Naive B cell (primary cell): ENCODE data around the gene STEAP3. TPM values are rescaled to one million over a fixed set of nuclear protein-coding genes. Genes with fewer than 3 reads are reported as not detected.

Experiments
- ATAC-seq, 2 donors: fragments of 150-1000 bp; cut with Tn5 transposase; 2 replicates each; pipeline ENCODE4 v1.10.0; 2021; ENCODE audit warnings: low read depth in 2 of 2, mild to moderate bottlenecking in 2 of 2, moderate library complexity in 2 of 2
- DNase-seq: peaks from one replicate; pipeline ENCODE4 v3.0.0; 2022
- H3K27ac Mint-ChIP-seq, 6 donors: one replicate each; pipeline ENCODE4 v1.8.0; 2020 to 2022; ENCODE audit warnings: mild to moderate bottlenecking in 6 of 6, mixed read lengths in 6 of 6, moderate library complexity in 5 of 6, inconsistent platforms in 2 of 6
- H3K27me3 Mint-ChIP-seq, 3 donors: one replicate each; pipeline ENCODE4 v1.8.0; 2021 to 2022; ENCODE audit warnings: mixed read lengths in 3 of 3, mild to moderate bottlenecking in 1 of 3
- H3K36me3 Mint-ChIP-seq, 2 donors: one replicate each; pipeline ENCODE4 v1.8.0; 2020 to 2022; ENCODE audit warnings: mixed read lengths in 2 of 2, inconsistent platforms in 1 of 2, mild to moderate bottlenecking in 1 of 2
- H3K4me1 Mint-ChIP-seq, 3 donors: one replicate each; pipeline ENCODE4 v1.8.0; 2020 to 2022; ENCODE audit warnings: mixed read lengths in 3 of 3, inconsistent platforms in 1 of 3, mild to moderate bottlenecking in 1 of 3, moderate library complexity in 1 of 3
- H3K4me3 Mint-ChIP-seq, 8 donors: one replicate each; pipeline ENCODE4 v1.8.0; 2020 to 2022; ENCODE audit warnings: mild to moderate bottlenecking in 8 of 8, mixed read lengths in 8 of 8, moderate library complexity in 8 of 8, inconsistent platforms in 2 of 8
- H3K9me3 Mint-ChIP-seq, 7 donors: one replicate each; pipeline ENCODE4 v1.8.0; 2020 to 2022; ENCODE audit warnings: mixed read lengths in 7 of 7, mild to moderate bottlenecking in 5 of 7, inconsistent platforms in 2 of 7, moderate library complexity in 1 of 7
- polyA plus RNA-seq, 6 donors: library from polyadenylated mRNA; unstranded; fragments of 300-500 nt; fragmentation: Illumina TruSeq; gene quantifications; one replicate each; pipeline ENCODE4 v1.2.3, GENCODE V29; 2021; ENCODE audit warnings: low read depth in 6 of 6

STEAP3 gene
- polyA plus RNA-seq, 6 donors from 2014 or later = 0.49 to 1.2 (median 0.77) TPM; not detected in 3

- H3K27ac Mint-ChIP-seq = no peak overlapping the region
- peaks cover 4 to 7% of the 10 kb centered on the region in 2 donors for H3K36me3 Mint-ChIP-seq
- peaks cover 0 to 6% (median 0%) of the 10 kb centered on the region in 7 donors for H3K9me3 Mint-ChIP-seq
- ATAC-seq (no peak), DNase-seq (no peak)
- H3K4me1 Mint-ChIP-seq = peaks cover 0 to 4% (median 0%) of the 10 kb centered on the region in 3 donors
- H3K4me3 Mint-ChIP-seq = peak overlapping the region in 1 of 8 donors; percentile 19
- H3K27me3 Mint-ChIP-seq = peaks cover 0 to 5% (median 0%) of the 10 kb centered on the region in 3 donors
These were observed 26.5 kb downstream of the STEAP3 start for GRCh38 chr2:119249855-119250717.

DNA sequence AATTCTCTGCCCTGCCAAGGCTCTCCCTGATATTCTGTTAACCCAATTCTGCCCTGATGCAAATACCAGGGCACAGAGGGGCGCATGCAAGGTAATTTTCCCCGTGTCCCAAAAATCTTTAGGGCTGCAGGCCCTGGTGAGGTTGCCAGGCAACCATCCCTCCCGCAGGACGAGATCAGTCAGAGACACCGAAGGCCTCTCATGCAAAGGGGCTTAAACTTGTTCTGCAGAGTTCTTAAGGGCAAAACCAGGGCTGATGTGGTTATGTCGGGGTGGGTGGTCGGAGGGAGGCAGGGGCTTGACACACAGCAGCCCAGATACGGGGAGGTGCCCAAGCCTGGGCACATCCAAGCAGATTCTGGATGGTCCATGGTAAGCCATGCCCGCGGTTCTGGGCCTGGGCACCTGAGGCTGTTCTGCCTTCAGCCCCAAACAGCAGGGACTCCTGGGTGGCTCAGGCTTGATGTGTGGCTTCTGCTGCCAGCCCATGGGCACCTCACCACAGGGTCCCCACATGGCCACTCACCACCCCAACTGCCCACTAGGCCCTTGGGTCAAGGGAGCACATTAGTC is 27.2 kb downstream of the STEAP3 start:
- ATAC-seq = no peak
- H3K36me3 Mint-ChIP-seq = peaks cover 0 to 7% of the 10 kb centered on the region in 2 donors
- H3K9me3 Mint-ChIP-seq = peaks cover 0 to 5% (median 0%) of the 10 kb centered on the region in 7 donors
- no peak overlapping the region for H3K27ac Mint-ChIP-seq
- H3K4me3 Mint-ChIP-seq = no peak overlapping the region
- no peak for DNase-seq
- H3K4me1 Mint-ChIP-seq = peaks cover 0 to 4% (median 0%) of the 10 kb centered on the region in 3 donors
- H3K27me3 Mint-ChIP-seq = peaks cover 0 to 5% (median 0%) of the 10 kb centered on the region in 3 donors

- H3K27ac Mint-ChIP-seq = peak overlapping the region in 2 of 6 donors; percentile 40 to 75
- DNase-seq (no peak), ATAC-seq (no peak)
- no peaks in the 10 kb centered on the region for H3K36me3 Mint-ChIP-seq
- H3K4me3 Mint-ChIP-seq = peak overlapping the region in 1 of 8 donors; percentile 17
- H3K4me1 Mint-ChIP-seq = peaks cover 0 to 4% (median 0%) of the 10 kb centered on the region in 3 donors
- H3K9me3 Mint-ChIP-seq = no peaks in the 10 kb centered on the region
- H3K27me3 Mint-ChIP-seq = peaks cover 0 to 5% (median 0%) of the 10 kb centered on the region in 3 donors
These were observed 28.0 kb downstream of the STEAP3 start for GRCh38 chr2:119251652-119252051.

DNA sequence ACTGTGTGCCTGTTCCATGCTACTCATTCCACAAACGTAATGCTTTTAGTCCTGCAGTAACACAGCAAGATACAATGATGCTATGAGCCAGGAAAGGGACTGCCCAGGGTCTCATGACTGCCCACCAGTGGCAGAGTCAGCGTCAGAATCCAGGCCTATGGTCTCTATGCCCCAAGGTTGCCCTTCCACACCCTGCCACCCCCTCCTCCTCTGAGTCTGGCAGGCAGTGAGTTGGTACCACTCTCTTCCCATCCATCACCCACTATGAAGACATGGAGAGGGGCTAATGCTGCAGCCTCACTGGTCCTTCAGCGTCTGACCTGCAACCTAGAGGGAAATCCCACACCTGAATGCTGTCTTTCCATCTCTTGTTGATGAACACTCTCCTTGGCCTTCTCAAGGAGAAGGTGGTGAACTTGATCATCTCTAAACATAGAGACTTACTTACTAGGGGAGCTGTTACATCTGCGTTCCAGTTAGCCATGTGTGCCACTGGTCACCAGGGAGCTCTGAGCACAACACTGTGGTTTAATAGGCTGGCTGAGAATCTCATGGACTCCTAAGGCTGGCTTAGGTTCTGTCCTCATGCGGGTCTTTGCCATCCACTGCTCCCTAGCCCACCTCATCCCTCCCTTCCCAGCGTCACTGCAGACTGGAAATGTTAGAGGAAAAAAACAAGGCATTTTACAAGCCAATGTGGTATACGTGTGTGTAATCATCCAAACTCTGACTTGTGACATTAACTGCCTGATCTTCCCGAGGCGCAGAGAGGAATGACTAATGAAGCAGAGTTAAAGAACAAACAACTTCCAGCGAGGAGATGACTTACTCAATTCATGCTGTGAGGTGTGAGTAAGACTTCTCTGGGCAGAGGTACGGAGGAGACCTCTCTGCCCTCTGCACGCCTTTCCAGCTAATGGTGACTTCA is 28.8 kb downstream of the STEAP3 start:
- Mint-ChIP-seq H3K4me1 (peaks cover 0 to 4% (median 0%) of the 10 kb centered on the region in 3 donors), H3K27me3 (peaks cover 0 to 5% (median 0%) of the 10 kb centered on the region in 3 donors), H3K9me3 (no peaks in the 10 kb centered on the region), H3K36me3 (no peaks in the 10 kb centered on the region), H3K27ac (peak overlapping the region in 1 of 6 donors; percentile 37), H3K4me3 (no peak overlapping the region)
- DNase-seq (no peak), ATAC-seq (no peak)

GRCh38 chr2:119253114-119253702 is 29.6 kb downstream of the STEAP3 start:
- DNase-seq = no peak
- no peak for ATAC-seq
- Mint-ChIP-seq H3K27me3 (peaks cover 0 to 5% (median 0%) of the 10 kb centered on the region in 3 donors), H3K9me3 (no peaks in the 10 kb centered on the region), H3K36me3 (no peaks in the 10 kb centered on the region), H3K4me1 (peaks cover 0 to 2% (median 0%) of the 10 kb centered on the region in 3 donors), H3K4me3 (no peak overlapping the region), H3K27ac (no peak overlapping the region)

- DNase-seq (no peak), ATAC-seq (no peak)
- Mint-ChIP-seq H3K4me3 (no peak overlapping the region), H3K36me3 (no peaks in the 10 kb centered on the region), H3K27me3 (peaks cover 0 to 5% (median 0%) of the 10 kb centered on the region in 3 donors), H3K4me1 (no peaks in the 10 kb centered on the region), H3K9me3 (no peaks in the 10 kb centered on the region), H3K27ac (peak overlapping the region in 1 of 6 donors; percentile 81)
These were observed 30.3 kb downstream of the STEAP3 start for GRCh38 chr2:119253760-119254600.

DNA sequence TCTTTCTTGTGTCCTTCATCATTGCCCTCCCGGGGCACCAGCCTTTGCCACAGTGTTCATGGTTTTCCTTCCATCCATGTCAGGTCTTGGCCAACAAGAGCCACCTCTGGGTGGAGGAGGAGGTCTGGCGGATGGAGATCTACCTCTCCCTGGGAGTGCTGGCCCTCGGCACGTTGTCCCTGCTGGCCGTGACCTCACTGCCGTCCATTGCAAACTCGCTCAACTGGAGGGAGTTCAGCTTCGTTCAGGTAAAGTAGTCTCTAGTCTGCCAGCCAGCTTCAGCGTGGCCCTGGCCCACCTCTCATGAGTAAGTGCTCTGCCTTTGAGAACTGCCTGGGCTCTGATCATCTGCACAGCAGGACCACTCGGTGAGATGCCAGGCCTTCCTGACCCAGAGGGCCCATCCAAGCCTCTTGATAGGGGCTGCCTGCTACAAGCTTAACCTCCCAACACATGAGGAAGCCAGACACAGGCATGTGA is 31.0 kb downstream of the STEAP3 start:
- H3K4me3 Mint-ChIP-seq = no peak overlapping the region
- no peak for ATAC-seq
- no peaks in the 10 kb centered on the region for H3K36me3 Mint-ChIP-seq
- H3K27me3 Mint-ChIP-seq = peaks cover 0 to 5% (median 0%) of the 10 kb centered on the region in 3 donors
- no peaks in the 10 kb centered on the region for H3K4me1 Mint-ChIP-seq
- H3K9me3 Mint-ChIP-seq = no peaks in the 10 kb centered on the region
- no peak for DNase-seq
- H3K27ac Mint-ChIP-seq = no peak overlapping the region

- Mint-ChIP-seq H3K27me3 (no peaks in the 10 kb centered on the region), H3K4me1 (no peaks in the 10 kb centered on the region), H3K27ac (no peak overlapping the region), H3K4me3 (no peak overlapping the region), H3K36me3 (no peaks in the 10 kb centered on the region), H3K9me3 (no peaks in the 10 kb centered on the region)
- DNase-seq = no peak
- ATAC-seq = no peak
These were observed 32.3 kb downstream of the STEAP3 start for GRCh38 chr2:119255760-119256581.

- no peak overlapping the region for H3K27ac Mint-ChIP-seq
- no peak overlapping the region for H3K4me3 Mint-ChIP-seq
- H3K4me1 Mint-ChIP-seq = no peaks in the 10 kb centered on the region
- ATAC-seq = no peak
- H3K27me3 Mint-ChIP-seq = no peaks in the 10 kb centered on the region
- H3K36me3 Mint-ChIP-seq = no peaks in the 10 kb centered on the region
- no peak for DNase-seq
- H3K9me3 Mint-ChIP-seq = no peaks in the 10 kb centered on the region
These were observed 32.9 kb downstream of the STEAP3 start for GRCh38 chr2:119256582-119256921.

- Mint-ChIP-seq H3K27ac (no peak overlapping the region), H3K4me1 (no peaks in the 10 kb centered on the region), H3K36me3 (no peaks in the 10 kb centered on the region), H3K4me3 (no peak overlapping the region), H3K9me3 (no peaks in the 10 kb centered on the region), H3K27me3 (no peaks in the 10 kb centered on the region)
- DNase-seq (no peak), ATAC-seq (no peak)
These were observed 33.6 kb downstream of the STEAP3 start for GRCh38 chr2:119257198-119257597.

GRCh38 chr2:119259296-119259860 is 35.7 kb downstream of the STEAP3 start:
- H3K9me3 Mint-ChIP-seq = no peaks in the 10 kb centered on the region
- H3K4me1 Mint-ChIP-seq = no peaks in the 10 kb centered on the region

More at GRCh38 chr2:119259296-119259860, 35.7 kb downstream of the STEAP3 start:
- no peak for ATAC-seq
- H3K27ac Mint-ChIP-seq = no peak overlapping the region
- no peak overlapping the region for H3K4me3 Mint-ChIP-seq
- no peak for DNase-seq
- H3K27me3 Mint-ChIP-seq = peaks cover 0 to 3% (median 0%) of the 10 kb centered on the region in 3 donors
- H3K36me3 Mint-ChIP-seq = no peaks in the 10 kb centered on the region
